GM19468 (cell line): ENCODE measurements around the gene DLG2.

Source experiments
- ATAC-seq: cut with Tn5 transposase; IDR thresholded peaks from one replicate; pipeline ENCODE4 v1.9.1; 2021; ENCODE audit warnings: mild to moderate bottlenecking, moderate library complexity, moderate number of reproducible peaks; ENCODE audit not compliant: unreplicated experiment; ENCODE audit errors: extremely low read depth

The DLG2 gene

GRCh38 chr11:84563356-84563755 is 1063.8 kb downstream of the DLG2 start:
- no peak for ATAC-seq

- ATAC-seq = no peak
These were observed 1066.9 kb downstream of the DLG2 start for GRCh38 chr11:84560206-84560605.

DNA sequence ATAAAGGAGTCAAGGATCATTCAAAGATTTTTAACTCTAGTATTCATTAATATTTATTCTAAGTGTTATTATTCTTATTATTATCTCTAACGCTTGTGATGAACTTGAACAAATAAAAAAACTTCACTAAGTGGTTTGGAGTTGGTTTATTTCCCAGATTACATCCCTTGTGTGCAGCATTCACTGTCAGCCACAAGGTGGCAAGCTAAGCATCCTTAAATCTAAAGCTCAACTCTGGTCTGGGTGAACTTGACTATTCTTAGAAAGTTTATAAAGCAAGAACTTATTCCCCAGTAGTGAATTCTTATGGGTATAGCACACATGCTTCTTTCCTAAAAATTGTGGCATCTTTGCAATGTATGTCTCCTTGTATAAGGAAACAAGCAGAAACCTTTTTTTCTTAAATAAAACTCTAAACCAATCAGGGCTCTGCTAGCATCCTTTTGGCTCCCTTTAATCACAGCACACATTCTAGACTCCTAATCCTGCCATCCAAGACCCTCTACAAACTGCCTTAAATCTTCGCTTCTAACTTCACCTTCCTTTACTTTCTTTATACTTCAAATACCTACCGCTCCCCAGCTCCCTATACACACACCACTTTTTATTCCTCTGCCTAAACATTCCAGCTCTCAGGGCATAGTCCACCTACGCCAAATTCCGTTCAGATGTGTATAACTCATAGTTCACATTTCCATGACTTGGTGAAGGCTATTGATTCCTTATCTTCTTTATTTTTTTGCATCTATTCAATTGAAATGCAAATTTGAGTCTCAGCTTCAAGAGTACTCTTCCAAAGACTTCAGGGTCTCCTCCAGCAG is 1068.8 kb downstream of the DLG2 start:
- ATAC-seq = peak; percentile 98

- no peak for ATAC-seq
These were observed 1074.4 kb downstream of the DLG2 start for GRCh38 chr11:84552791-84553190.

GRCh38 chr11:84549217-84549616 is 1077.9 kb downstream of the DLG2 start:
- peak; percentile 99 for ATAC-seq

- no peak for ATAC-seq
These were observed 1082.6 kb downstream of the DLG2 start for GRCh38 chr11:84544566-84544965.

DNA sequence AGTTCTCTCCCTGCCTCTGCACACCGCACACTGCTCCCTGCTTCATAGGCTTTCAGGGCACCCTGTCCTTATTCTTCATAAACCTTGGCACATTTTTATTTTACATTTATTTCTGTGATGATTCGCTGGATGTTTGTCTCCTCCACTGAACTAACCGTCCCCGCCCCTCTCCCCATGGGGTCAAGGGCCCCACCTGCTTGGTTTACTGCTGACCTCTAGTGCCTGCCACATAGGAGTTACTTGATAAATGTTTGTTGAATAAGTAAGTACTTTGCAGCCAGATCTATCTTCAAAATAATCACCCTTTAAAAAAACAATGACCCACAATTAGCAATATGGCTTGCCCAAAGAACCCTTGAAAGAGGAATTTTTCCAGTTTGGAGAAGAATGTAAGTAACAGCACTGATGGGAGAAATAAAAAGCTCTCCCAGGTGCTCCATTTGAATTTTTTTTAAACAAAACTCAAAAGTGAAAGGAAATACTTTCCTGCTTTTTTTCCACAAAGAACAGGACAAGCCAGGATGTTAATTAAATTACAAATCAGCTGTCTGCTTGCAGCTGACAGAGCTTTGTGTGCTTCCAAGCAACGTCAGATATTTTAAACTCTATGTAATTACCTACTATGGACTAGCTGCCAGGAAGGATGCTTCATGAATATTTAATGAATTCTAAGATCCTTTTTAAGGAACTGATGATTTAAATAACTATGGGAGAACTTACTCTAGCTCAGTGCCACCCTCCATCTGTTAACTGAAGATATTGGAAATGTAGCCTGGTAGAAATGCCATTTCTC is 1083.6 kb downstream of the DLG2 start:
- no peak for ATAC-seq

DNA sequence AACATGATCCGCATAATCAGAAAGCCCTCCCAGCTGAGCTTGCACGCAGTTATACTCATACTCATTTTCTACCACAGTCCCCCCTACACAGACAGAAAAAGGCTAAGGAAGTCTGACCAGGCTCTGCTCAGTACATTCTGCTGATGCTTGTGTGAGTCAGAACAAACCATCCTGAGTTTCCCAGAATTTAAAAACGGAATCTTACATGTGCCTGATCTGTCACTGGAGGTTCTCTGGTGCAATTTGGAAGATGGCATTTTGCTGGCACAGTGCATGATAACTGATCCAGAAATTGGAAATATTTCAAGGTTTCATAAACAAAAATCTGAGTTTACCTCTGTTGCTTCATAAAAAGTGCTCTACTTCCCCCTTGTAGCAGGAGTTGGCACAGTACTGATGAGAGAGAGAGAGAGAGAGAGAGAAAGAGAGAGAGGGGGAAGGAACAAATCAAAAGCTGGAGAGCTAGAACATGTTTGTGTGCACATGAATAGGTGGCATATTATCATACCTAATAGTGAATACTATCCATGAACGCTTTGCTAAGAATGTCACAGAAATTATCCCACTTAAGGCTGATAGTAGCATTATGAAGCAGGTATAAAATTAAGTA is 1085.3 kb downstream of the DLG2 start:
- no peak for ATAC-seq

DNA sequence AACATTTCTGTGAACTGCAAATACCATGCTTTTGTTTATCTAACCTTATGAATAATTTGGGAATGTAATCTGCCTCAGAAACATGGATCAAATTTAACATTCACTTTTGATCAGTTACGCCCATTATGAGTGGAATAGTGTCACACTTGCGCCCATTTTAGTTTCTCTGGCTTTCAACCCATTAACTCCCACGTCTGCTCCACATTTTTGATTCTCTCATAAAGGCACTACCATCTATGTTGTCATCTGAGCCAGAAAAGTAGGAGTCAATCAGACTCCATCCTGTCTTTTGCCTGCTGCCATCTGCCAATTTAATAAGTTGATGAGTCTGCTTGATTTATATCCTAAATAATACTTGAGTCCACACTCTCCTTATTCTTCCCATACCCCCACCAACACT is 1090.7 kb downstream of the DLG2 start:
- no peak for ATAC-seq

DNA sequence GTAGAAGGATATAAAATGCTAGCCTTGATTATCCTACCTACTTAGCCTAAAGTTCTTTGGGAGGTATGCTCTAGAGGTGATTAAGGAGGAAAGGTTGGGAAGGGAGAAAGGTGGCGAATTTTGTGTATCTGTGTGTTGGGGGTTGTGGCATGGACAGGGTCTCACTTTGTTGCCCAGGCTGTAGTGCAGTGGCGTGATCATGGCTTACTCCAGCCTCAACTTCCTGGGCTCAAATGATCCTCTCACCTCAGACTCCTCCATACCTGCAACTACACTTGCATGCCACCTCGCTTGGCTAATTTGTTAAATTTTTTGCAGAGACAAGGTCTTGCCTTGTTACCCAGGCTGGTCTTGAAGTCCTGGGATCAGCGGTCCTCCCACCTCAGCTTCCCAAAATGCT is 1094.8 kb downstream of the DLG2 start:
- no peak for ATAC-seq

GRCh38 chr11:84526250-84526649 is 1100.9 kb downstream of the DLG2 start:
- no peak for ATAC-seq

- ATAC-seq = no peak
These were observed 1102.6 kb downstream of the DLG2 start for GRCh38 chr11:84524422-84525051.

- no peak for ATAC-seq
These were observed 1104.8 kb downstream of the DLG2 start for GRCh38 chr11:84522331-84522730.

GRCh38 chr11:84518631-84519183 is 1108.4 kb downstream of the DLG2 start:
- ATAC-seq = no peak

GRCh38 chr11:84514436-84514835 is 1112.7 kb downstream of the DLG2 start:
- no peak for ATAC-seq

- ATAC-seq = no peak
These were observed 1123.6 kb downstream of the DLG2 start for GRCh38 chr11:84503503-84503902.

- no peak for ATAC-seq
These were observed 1125.4 kb downstream of the DLG2 start for GRCh38 chr11:84501750-84502149.

GRCh38 chr11:84497981-84498411 is 1129.1 kb downstream of the DLG2 start:
- ATAC-seq = no peak

DNA sequence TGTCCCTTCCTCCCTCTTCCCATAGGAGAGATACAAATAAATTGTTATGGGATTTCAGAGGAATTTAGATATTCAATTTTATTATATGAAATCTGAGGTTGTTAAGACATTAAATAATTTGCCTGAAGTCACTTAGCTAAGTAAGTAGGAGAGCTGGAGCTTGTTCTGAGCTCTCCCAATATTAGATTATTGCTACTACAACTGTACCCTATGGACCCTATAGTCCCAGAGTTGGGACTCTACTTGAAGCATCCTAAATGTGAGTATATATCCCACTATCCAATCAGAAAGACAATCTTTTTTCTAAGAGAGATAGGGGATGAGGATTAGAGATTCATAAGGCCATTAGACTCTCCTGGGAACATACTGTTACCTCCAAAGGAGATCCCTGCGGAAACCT is 1130.0 kb downstream of the DLG2 start:
- ATAC-seq = no peak

DNA sequence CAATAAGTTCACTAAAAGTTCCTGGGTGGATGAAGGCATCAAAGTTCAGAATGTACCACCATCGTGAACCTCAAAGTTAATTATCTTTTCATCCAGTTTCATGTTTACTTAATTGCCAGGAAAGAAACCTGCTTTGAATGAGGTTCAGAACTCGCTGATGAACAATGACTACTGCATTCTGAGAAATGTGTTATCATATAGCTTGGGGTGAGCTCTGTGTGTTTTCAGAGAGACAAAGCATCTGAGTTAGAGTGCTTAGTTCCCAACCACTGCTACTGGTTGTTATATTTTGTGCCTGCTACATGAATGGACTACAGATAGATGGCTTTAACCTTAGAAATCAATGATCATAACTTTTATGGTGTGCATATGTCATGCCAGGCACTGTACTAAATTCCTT is 1131.0 kb downstream of the DLG2 start:
- ATAC-seq = no peak
